Measurements from ENCODE around the gene GRID1. TPM values are rescaled to one million over a fixed set of nuclear protein-coding genes. Genes with fewer than 3 reads are reported as not detected.

GRID1 gene
- polyA plus RNA-seq, 4 donors, result 1.4 to 1.9 (median 1.6) TPM

DNA sequence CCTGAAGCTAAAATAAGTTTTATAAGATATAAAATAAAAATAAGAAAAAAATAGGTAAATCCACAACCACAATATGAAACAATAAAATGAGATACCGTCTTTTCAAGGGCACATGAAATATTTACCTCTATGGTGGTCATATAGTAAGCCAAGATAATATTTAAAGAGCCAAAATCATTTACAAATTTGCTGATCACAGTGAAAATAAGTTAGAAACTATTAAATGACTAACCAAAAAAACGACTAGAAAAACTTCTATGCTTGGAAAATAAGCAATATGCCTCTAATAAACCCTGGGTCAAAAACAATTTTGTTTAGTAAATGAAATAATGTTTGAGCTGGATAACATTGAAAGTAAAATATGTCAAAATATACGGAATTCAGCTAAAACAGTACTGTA lies 535.2 kb downstream of the GRID1 start:
- no peak for DNase-seq (ENCODE audit: low read depth in 4 of 4, low spot score in 2 of 4)

DNA sequence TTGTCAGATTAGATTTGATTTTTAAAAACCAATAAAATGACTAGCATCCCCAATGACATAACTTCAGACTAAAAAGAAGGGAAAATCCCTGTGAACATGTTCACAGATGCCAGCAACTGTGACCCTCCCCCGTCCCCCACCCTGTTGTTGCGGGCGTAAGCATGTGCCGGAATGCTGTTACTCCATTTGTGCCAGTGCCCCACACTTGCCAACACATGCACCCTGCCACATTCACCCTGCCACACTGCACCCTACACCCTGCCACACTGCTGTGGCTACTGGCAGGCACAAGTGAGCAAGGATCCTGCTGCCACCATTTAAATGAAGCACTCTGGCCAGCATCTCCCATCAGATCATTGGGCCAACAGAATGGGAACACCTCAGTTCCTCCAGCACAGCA lies 540.2 kb downstream of the GRID1 start:
- DNase-seq (ENCODE audit: low read depth in 4 of 4, low spot score in 2 of 4), result no peak

DNA sequence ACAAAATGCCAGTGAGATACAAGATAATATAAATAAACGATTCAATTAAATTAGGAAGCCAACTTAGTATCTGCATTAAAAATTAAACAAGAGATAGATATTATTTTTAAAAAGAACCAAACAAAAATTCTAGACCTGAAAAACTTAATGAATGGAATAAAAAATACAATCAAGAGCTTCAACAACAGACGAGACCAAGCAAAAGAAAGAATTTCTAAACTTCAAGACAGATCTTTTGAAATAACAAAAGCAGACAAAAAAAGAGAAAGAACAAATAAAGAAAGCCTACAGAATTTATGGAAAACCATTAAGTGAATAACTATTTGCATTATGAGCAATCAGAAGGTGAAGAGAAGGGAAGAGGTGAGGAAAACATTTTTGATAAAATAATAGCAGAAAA lies 555.2 kb downstream of the GRID1 start:
- DNase-seq (ENCODE audit: low read depth in 4 of 4, low spot score in 2 of 4), result no peak

DNA sequence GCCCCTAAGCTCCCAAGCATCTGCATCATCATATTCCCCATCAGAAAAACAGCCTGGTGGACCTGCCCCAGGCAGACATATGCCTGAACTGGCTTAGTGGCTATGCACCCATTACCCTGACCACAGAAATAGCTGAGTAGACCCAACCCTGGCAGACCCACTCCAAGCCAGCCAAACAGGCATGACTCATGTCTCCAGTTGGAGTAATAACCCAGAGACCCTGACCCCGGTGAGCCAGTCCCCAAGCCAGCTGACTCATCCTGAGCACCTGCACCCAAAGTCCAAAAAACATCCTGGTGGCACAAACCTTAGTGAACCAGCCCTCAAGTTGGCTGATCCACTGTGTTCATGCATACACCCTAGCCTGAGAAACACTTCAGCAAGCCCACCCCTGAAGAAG lies 555.9 kb downstream of the GRID1 start:
- no peak for DNase-seq (ENCODE audit: low read depth in 4 of 4, low spot score in 2 of 4)

DNA sequence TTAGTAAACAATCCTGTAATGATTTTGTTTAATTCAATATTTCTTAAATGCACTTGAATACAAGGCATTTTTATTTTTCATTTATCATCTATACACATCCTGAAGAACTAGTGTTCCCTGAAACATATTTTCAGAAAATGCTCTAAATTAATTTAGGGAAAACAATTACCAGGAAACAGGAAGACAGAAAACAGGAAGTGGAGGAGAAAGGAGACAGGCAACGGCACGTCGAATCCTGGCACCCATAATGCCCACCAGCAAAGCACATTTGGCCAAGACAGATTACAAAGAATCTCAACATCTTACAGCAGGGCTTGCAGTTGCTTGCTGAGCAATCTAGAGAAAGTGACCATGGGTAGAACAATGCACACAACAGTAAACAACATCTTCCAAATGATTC lies 571.1 kb downstream of the GRID1 start:
- no peak for DNase-seq (ENCODE audit: low read depth in 4 of 4, low spot score in 2 of 4)

DNA sequence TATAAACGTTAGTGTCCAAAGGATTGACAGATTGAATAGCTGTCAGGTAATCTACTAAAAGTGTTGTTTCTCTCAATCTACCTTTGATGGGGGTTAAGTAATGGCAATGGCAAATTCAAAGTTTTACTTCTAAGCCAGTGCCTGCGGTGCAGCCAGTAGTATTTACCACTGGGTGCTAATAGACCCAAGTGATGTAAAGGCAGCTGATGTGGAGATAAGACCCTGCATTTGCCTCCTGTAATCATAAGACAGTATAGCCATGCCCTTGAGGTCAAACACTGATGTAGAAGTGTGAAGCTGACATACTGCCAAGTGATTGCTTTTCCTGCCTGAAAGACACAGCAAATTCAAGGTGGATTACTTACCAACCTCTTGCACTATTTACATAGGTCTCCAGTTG lies 572.0 kb downstream of the GRID1 start:
- DNase-seq (ENCODE audit: low read depth in 4 of 4, low spot score in 2 of 4), result no peak

DNA sequence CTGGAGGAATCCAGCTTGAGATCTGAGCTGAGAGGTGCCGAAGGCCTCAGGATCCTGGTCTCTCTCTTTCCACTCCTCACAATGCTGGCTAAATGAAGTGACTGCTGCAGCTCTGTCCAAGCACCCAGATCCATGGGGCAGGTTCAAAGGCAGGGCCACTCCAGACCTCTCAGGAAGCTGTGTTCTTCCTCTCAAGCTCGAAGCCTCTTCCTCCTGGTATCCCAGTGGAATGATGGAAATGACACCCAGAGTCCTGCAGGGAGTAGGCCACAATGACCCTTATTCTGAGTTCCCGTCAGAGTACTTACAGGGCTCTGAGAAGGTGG lies 574.1 kb downstream of the GRID1 start:
- no peak for DNase-seq (ENCODE audit: low read depth in 4 of 4, low spot score in 2 of 4)

DNA sequence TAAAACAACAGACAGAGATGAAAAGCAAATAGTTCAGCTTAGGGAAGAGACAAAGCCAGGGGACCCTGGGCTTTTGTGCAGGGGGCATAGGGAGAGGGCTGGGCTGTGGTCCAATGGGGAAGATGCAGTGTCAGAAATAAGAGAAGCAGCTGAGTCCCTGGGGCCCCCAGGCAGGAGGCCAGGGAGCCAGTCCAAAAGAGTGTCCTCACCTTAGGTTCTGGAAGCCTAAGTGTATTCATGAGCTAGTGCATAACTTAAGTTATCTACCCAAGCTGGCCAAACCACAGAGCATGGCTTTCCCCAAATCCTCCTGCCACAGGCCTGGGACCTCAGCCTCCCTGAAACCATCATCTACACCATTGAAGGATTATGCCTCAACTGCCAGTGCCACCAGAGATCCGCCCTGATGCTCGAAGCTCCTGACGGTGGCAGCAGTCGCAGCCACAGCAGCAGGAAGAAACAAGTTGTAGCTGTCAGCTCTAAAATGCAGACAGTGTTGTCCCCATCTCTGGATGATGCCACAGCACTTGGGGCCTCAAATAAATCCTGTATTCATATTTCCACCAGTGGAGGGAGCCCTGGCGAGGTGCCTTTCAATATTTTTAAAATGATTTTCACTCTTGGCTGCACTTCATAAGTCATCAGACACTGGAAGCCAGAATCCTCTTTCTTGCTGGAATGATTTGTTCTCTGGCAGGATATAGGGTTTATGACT lies 574.6 kb downstream of the GRID1 start:
- no peak for DNase-seq (ENCODE audit: low read depth in 4 of 4, low spot score in 2 of 4)

DNA sequence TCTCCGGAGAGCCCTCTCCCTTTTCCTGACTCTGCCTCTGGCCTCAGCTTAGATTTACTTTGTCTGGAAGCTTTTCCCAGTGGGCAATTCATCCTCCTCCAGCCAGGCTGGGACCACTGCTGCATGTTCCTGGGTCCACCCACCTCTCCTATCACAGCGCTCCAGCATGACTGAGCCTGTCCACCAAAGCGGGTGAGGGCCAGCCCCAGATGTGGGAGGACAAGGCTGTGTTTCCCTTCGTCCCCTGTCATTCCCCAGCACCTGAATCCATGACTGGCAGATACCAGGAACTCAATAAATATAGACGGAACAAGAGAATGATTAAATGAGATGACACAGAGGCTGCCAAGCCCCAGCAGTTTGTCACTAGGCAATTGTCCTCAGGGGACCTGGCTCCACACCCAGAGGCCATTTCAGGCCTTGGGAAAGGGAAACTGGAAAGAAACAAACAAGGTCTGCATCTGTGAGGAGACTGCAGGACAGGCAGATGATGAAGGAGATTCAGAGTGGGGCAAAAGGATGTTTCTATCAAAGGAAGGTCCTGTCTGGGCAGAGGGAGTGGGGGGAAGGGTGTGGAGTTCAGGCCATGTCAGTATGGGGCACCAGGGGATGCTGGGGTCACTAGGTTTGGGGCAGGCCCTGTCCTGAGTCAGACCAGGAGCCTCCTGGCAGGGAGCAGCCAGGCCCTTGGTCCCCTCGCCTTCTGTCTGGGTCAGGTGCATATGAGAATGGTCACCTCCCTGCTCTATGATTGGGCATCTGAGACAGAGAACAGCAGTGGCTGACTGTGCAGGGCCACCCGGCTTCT lies 576.4 kb downstream of the GRID1 start:
- no peak for DNase-seq (ENCODE audit: low read depth in 4 of 4, low spot score in 2 of 4)

DNA sequence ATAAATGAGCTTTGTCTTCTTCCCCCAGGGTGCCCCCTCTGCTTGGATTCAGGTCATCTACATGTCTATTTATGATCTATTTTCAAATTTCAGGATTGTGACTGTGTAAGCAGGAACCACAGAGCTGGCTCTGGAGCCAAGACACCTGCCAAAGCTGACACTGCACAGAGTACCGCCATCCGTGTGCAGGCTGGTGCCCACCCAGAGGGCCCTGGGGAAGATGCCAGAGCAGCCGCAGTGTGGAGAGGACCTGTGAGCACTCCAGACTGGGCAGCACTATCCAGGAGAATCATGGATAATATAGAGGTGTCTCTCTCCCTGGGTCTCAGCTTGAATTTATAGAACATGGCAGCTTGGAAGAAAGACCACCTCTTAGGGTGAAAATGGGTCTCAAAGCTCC lies 577.5 kb downstream of the GRID1 start:
- no peak for DNase-seq (ENCODE audit: low read depth in 4 of 4, low spot score in 2 of 4)

DNA sequence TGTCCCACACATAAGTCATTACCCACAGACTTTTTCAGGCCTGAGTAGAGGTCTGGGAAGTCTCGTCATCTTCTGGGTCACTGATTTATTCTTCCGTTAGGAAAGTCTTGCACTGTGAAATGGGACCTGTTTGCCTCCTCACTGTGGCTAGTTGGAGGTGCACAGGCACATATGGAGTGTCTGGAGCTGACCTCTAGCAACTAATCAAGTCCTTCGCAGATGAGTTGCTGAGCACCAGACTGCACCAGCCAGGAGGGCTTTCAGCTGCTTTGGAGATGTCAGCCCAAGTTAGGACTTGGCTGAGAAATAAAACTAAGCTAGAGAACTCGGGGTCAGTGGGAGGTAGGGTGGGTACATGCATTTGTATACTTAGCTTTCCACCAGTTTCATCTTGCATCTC lies 578.0 kb downstream of the GRID1 start:
- DNase-seq (ENCODE audit: low read depth in 4 of 4, low spot score in 2 of 4), result no peak

DNA sequence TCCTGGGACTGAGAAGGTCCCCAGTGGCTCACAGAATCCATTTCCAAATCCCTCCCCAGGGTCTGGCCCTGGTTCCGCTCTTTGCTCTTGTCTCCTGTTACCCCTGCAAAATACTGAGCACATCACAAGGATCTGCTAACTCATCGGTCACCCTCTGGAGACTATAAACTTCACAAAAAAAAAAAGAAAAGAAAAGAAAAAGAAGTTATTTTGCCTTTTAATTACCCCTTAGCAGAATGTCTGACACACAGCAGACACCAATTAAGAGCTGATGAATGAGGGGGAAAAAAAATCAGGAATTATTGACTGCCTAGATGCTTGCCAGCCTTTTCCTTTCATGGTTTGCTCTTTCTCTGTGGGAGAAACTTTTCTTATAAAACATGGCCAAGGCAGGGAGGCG lies 578.7 kb downstream of the GRID1 start:
- no peak for DNase-seq (ENCODE audit: low read depth in 4 of 4, low spot score in 2 of 4)

DNA sequence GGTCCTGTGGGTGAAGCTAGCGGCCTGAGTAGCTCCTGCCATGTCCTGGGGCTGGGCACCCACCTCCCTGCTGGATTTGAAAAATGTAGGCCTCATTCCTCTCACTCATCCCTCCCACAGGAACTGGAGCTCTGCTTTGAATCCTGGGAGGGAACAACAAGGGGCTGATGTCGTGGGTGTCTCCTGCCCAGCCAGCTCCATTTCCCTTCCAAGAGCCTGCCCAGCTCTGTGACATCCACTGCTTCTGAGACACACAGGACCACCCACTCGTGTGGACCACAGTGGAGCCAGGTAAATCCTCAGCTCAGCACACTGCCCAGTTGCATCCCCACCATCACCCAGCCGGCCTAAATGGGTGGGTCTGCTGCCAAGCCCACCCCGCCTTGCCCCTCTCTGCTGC lies 579.2 kb downstream of the GRID1 start:
- DNase-seq (ENCODE audit: low read depth in 4 of 4, low spot score in 2 of 4), result no peak

DNA sequence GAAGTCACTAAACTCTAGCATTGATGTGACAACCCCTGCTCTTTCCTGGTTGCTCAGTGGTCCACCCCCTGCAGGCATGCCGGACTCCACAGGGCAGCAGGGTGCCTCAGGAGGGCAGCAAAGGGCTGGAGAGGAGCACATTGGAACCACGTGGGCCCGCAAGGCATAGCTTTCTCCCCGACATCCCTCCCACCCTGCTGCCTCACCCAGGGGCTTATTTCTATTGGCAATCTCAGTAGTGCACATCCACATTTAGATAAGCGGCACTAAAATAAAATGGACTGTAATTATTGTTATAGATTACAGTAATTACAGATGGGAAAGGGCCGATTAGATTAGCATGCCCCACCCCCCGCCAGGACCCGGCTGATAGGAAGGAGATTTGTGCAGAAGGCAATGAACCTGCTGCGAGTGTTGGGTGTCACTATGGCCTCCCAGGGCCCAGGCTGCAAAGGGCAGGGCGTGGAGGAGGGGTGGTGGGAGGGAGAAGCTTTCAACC lies 580.1 kb downstream of the GRID1 start:
- no peak for DNase-seq (ENCODE audit: low read depth in 4 of 4, low spot score in 2 of 4)

DNA sequence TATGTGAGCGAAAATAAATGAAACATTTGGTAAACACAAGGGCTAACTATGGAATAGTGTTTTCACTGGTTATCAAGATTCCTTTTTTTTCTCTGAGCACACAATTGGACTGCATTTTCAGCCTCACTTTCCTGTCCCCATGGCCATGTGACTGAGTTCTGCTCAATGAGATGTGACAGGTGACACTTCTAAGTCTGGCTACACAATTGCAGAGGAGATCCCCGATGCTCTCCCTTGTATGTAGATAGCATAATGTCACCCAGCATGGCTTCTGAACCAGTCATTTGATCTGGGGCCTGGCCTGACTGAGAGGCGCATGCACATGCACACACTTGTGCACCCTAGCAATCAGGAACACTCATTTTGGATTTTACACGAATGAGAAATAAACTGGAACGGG lies 581.8 kb downstream of the GRID1 start:
- no peak for DNase-seq (ENCODE audit: low read depth in 4 of 4, low spot score in 2 of 4)

DNA sequence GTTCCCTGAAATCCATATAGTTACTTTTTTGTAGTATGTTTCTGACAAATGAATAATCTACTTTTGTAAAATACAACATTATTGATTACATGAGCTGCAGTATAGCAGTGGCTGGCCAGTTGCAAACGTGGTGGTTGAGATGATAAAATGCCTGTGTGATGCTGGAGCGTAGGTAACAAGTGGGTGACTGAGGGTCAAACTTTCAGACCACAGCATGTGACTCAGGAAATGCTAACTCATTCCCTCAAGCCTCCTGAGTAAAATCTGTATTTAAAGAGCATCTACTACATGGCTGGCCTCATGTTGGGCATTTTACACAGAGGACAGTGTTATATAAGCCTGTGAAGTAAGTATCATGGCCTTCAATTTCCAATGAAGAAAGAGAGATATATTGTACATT lies 585.2 kb downstream of the GRID1 start:
- no peak for DNase-seq (ENCODE audit: low read depth in 4 of 4, low spot score in 2 of 4)

DNA sequence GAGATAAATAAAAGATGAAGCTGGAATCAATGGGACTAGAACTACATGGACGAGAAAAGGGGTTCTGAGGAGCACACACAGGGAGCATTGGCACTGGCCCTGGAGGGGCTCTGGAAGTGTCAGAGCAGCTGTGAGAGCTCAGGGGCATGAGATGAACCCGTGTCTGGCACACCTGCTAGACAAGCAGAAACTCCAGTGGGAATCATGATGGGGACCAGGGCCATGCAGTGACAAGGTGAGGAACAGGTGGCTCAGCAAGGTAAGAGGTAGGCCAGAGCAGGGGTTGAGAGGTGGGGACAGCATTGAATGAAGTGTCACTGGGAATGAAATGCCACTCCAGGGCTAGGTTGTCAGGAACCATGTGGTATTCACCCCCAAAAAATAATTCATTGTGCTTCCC lies 588.5 kb downstream of the GRID1 start:
- no peak for DNase-seq (ENCODE audit: low read depth in 4 of 4, low spot score in 2 of 4)

DNA sequence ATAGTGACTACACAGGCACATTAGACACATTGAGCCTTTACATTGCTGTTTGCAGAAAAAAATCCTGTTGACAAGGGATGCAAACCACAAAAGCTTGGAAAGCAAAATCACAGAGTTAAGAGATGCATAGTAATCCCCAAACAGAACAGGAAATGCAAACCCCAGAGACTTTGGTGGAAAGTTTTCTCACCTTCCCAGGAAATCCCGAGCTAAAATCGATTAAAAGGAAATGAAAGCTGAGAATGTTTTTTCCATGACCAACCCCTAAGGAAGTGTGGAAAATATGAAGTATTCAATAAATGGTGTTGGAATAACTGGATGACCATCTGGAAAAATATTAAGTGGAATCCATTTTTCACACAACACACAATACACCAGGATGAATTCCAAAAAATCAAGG lies 598.7 kb downstream of the GRID1 start:
- DNase-seq (ENCODE audit: low read depth in 4 of 4, low spot score in 2 of 4), result no peak

DNA sequence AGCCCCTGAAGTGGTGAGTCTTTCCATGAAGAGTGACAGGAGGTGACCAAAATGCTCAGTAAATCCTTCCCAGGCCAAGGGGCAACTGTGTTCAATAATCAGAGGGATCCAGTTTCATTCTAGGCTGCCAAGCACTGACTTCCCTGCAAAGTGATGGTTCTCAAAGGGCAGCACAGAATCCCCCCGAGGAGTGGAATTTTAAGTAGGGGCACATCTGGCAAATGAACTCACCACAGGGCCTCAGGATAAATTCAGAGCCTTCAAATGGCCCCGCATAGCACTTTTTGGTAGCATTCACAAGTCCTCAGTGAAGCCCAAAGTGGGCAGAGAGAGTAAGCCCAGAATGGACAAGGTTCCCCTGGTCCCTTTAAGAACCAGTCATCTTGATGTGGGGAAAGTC lies 602.5 kb downstream of the GRID1 start:
- DNase-seq (ENCODE audit: low read depth in 4 of 4, low spot score in 2 of 4), result no peak

DNA sequence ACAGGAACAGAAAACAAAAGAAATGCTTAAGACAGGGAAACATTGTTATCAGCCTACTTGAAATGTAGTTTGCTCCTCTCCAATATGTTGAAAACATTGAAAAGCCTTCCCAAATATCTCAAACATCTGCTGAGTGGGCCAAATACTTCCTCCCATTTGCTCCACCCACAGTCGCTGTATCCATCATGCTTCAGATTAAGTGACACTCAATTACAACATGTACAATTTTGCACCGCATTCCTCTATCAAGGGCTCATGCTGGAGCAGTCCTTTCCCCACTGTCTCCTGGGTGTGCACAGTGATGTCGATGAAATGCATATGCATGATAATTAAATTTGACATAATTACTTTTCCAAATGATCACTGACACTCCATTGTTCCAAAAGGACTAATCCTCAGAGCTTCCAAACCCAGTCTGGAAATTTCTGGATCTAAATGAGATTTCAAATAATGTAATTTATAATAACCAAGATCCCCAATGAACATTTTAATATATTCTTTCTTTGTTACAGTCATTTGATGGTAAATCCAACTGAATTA lies 604.6 kb downstream of the GRID1 start:
- DNase-seq (ENCODE audit: low read depth in 4 of 4, low spot score in 2 of 4), result no peak

DNA sequence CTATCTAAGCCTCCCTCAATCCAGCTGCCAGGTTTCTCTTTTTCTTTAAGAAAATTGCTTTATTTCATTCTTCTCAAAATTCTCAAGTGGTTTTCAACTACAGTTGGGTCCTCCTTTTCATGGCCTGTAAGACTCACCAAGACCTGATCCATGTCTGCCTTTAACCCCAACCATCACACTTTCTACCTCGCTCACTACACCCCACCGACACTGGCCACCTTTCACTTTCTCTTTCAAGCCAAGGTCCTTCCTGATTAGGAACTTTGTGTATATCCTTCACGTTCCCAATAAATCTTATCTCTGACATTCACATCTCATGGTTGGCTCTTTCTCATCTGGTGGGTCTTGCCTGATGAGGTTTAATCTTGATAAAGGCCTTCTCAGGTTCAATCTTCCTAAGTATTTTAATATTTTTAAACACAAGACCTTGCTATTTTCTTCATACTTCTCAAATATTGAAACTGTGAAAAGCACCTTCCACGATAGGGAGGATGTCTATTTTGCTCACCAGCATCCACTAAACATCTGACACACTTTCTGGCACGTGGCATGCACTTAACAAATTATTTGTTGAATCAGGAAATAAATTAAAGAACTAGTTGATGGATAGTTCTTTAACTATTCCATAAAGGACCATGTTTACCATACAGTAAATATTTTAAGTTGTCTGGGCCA lies 624.8 kb downstream of the GRID1 start:
- no peak for DNase-seq (ENCODE audit: low read depth in 4 of 4, low spot score in 2 of 4)

DNA sequence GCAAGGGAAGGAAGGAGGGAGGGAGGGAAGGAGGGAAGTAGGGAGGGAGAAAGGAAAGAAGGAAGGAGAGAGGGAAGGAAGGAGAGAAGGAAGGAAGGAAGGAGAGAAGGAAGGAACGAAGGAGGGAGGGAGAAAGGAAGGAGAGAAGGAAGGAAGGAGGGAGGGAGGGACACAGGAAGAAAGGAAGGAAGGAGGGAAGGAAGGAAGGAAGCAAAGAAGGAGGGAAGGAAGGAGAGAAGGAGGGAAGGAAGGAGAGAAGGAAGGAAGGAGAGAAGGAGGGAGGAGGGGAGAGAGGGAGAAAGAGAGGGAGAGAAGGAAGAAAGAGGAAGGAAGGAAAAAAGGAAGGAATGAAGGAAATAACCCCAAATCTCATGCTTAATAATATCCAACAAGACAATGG lies 630.6 kb downstream of the GRID1 start:
- DNase-seq (ENCODE audit: low read depth in 4 of 4, low spot score in 2 of 4), result no peak

Measured in left renal cortex interstitium (tissue), 4 donors.